GM12878 (cell line): ENCODE measurements around the gene CCDC149. TPM values are rescaled to one million over a fixed set of nuclear protein-coding genes. Genes with fewer than 3 reads are reported as not detected.

Experiments
- ATAC-seq: fragments of 200-7000 bp; cut with Tn5 transposase; 3 replicates; pipeline ENCODE4 v1.9.1; 2020; ENCODE audit warnings: mild to moderate bottlenecking, moderate library complexity
- BruUV-seq: library from RNA; stranded (reverse); fragments of 400-500 nt; replicated peaks from 2 replicates; lab custom pipeline; 2021; lab: Mats Ljungman, UMichigan
- CTCF ChIA-PET: fragments of 300-600 bp; sonication (Branson Sonifier 250); formaldehyde crosslinking; extraction: SDS; loops from one replicate; lab custom pipeline; 2021; ENCODE audit warnings: inconsistent platforms; lab: Yijun Ruan, JAX
- POLR2A ChIA-PET: fragments of 350-600 bp; formaldehyde crosslinking; extraction: SDS; loops from one replicate; lab custom pipeline; 2021; ENCODE audit warnings: inconsistent platforms; lab: Charles Lee
- RAD21 ChIA-PET: fragments of 300-600 bp; sonication (Branson Sonifier 250); formaldehyde crosslinking; loops from one replicate; lab custom pipeline; 2023; ENCODE audit warnings: antibody characterized with exemption; ENCODE audit not compliant: unreplicated experiment; lab: Charles Lee
- SMC1A ChIA-PET: fragments of 300-600 bp; sonication (Branson Sonifier 250); formaldehyde crosslinking; loops from one replicate; lab custom pipeline; 2023; ENCODE audit not compliant: unreplicated experiment, uncharacterized antibody; lab: Charles Lee
- DNase-seq: peaks from one replicate; pipeline ENCODE4 v3.0.0-alpha.2; 2011; ENCODE audit warnings: low read depth, low spot score
- FAIRE-seq: peaks from 3 replicates; lab custom pipeline; 2011; peaks lifted over from hg19 to GRCh38; lab: Jason Lieb, UNC
- H2AFZ ChIP-seq: 2 replicates; pipeline ENCODE4 v1.6.0; 2011; ENCODE audit warnings: low read depth, low read length, control low read depth; ENCODE audit not compliant: control insufficient read depth
- H3K27ac ChIP-seq: 2 replicates; pipeline ENCODE4 v1.5.1; 2011; ENCODE audit warnings: control low read depth; ENCODE audit not compliant: control insufficient read depth, insufficient read depth
- H3K27me3 ChIP-seq, 2 experiments: replicated peaks in 1 of 2; 2 replicates each; pipeline versions ENCODE4 v1.6.0 to v1.6.1; 2011; ENCODE audit warnings: low read length in 1 of 2; ENCODE audit not compliant: control insufficient read depth in 2 of 2, insufficient read depth in 2 of 2
- H3K36me3 ChIP-seq, 2 experiments: 2 replicates each; pipeline ENCODE4 v1.5.1; 2011; ENCODE audit warnings: low read length in 1 of 2; ENCODE audit not compliant: control insufficient read depth in 2 of 2, insufficient read depth in 2 of 2
- H3K4me1 ChIP-seq: 2 replicates; pipeline ENCODE4 v1.6.1; 2011; ENCODE audit warnings: mild to moderate bottlenecking, low read length, moderate library complexity, mixed read lengths; ENCODE audit not compliant: control insufficient read depth, insufficient read depth
- H3K4me2 ChIP-seq: 2 replicates; pipeline ENCODE4 v1.6.0; 2011; ENCODE audit warnings: control low read depth; ENCODE audit not compliant: control insufficient read depth, insufficient read depth
- H3K4me3 ChIP-seq: fragments of 200-600 bp; sonication (generic); 2 replicates; pipeline ENCODE4 v1.5.1; 2016
- H3K79me2 ChIP-seq: 2 replicates; pipeline ENCODE4 v1.6.0; 2011; ENCODE audit warnings: low read length; ENCODE audit not compliant: control insufficient read depth, insufficient read depth
- H3K9ac ChIP-seq: 2 replicates; pipeline ENCODE4 v1.8.0; 2011; ENCODE audit warnings: low read length, control low read depth, mixed read lengths; ENCODE audit not compliant: control insufficient read depth, insufficient read depth
- H3K9me3 ChIP-seq: replicated peaks from 3 replicates; pipeline ENCODE4 v1.5.1; 2011; ENCODE audit warnings: mild to moderate bottlenecking, low read length; ENCODE audit not compliant: control insufficient read depth, insufficient read depth
- H4K20me1 ChIP-seq: 2 replicates; pipeline ENCODE4 v1.6.0; 2011; ENCODE audit not compliant: control insufficient read depth, insufficient read depth
- CREB1 ChIP-seq: IDR thresholded peaks from 2 replicates; pipeline ENCODE4 v1.6.1; 2012; ENCODE audit warnings: low read depth, mild to moderate bottlenecking, inconsistent platforms
- ESRRA ChIP-seq: IDR thresholded peaks from 2 replicates; pipeline ENCODE4 v1.6.1; 2012; ENCODE audit warnings: mild to moderate bottlenecking, low read length, improper control_type of control experiment
- MYB ChIP-seq: fragments of 150-350 bp; IDR thresholded peaks from 2 replicates; pipeline ENCODE4 v1.6.1; 2014; ENCODE audit warnings: mild to moderate bottlenecking, low read depth, low read length, borderline replicate concordance
- NKRF ChIP-seq: fragments of 450-650 bp; conservative IDR thresholded peaks from 2 replicates; pipeline ENCODE4 v1.6.1; 2017; ENCODE audit warnings: mild to moderate bottlenecking, moderate library complexity
- SIN3A ChIP-seq: IDR thresholded peaks from 2 replicates; pipeline ENCODE4 v1.6.1; 2012; ENCODE audit warnings: low read depth, low read length, improper control_type of control experiment
- SMAD5 ChIP-seq: IDR thresholded peaks from 2 replicates; pipeline ENCODE4 v1.6.1; 2016; ENCODE audit warnings: antibody characterized with exemption, low read depth
- SRF ChIP-seq, 2 experiments: IDR thresholded peaks; 2 replicates each; pipeline ENCODE4 v1.6.1; 2011; ENCODE audit warnings: low read depth in 2 of 2, low read length in 2 of 2, mild to moderate bottlenecking in 1 of 2, moderate library complexity in 1 of 2
- STAT1 ChIP-seq: fragments of 450-650 bp; conservative IDR thresholded peaks from 2 replicates; pipeline ENCODE4 v1.6.1; 2014; ENCODE audit warnings: antibody characterized with exemption, mild to moderate bottlenecking
- TAF1 ChIP-seq: IDR thresholded peaks from 2 replicates; pipeline ENCODE4 v1.6.1; 2011; ENCODE audit warnings: mild to moderate bottlenecking, low read depth, low read length, borderline replicate concordance
- USF2 ChIP-seq: IDR thresholded peaks from 2 replicates; pipeline ENCODE4 v1.6.1; 2011; ENCODE audit warnings: low read depth, low read length, improper control_type of control experiment, borderline replicate concordance
- YBX1 ChIP-seq: fragments of 450-650 bp; IDR thresholded peaks from 2 replicates; pipeline ENCODE4 v1.6.1; 2016; ENCODE audit warnings: antibody characterized with exemption
- ZBED1 ChIP-seq: IDR thresholded peaks from 2 replicates; pipeline ENCODE4 v1.6.1; 2016; ENCODE audit warnings: borderline replicate concordance
- ZNF384 ChIP-seq: IDR thresholded peaks from 2 replicates; pipeline ENCODE4 v1.6.1; 2012; ENCODE audit warnings: low read depth, mild to moderate bottlenecking, low read length, improper control_type of control experiment, borderline replicate concordance
- WGBS: methylation state at CpG from one replicate; pipeline ENCODE4 v1.1.6; 2016; ENCODE audit warnings: low lambda C conversion rate; ENCODE audit not compliant: insufficient replicate concordance, insufficient coverage; ENCODE audit errors: missing lambda C conversion rate; 5-methylcytosine and 5-hydroxymethylcytosine counted together
- in situ Hi-C: fragments of 300-500 bp; cut with MboI; formaldehyde crosslinking; loops from 9 replicates; pipeline ENCODE4 v1.14.3; 2018; ENCODE audit warnings: mixed read lengths
- intact Hi-C: fragments of 100-400 bp; cut with micrococcal nuclease; formaldehyde crosslinking; loops from one replicate; pipeline ENCODE4 v1.14.2; 2022; ENCODE audit not compliant: unreplicated experiment
- polyA plus RNA-seq, 11 experiments: library from polyadenylated mRNA; depleted of rRNA in 4 of 11; unstranded in 6 of 11; stranded (reverse) in 5 of 11; fragments of >200 nt; fragmentation: Nextera tagmentation in 4 of 11; fragmentation: Illumina TruSeq in 1 of 11; extraction: Ambion mirVana in 4 of 11; extraction: Trizol in 1 of 11; gene quantifications; 1 replicate in 1 of 11; 2 replicates in 10 of 11; pipeline versions ENCODE4 v1.2.1 to v1.2.3, GENCODE V29; 2011 to 2016; ENCODE audit warnings: inconsistent platforms in 2 of 11, missing spikeins in 2 of 11, low read depth in 1 of 11
- total RNA-seq, 4 experiments: library from RNA; depleted of rRNA in 3 of 4; stranded (reverse); fragments of >200 nt in 3 of 4; fragmentation: Illumina TruSeq in 1 of 4; extraction: Trizol in 1 of 4; gene quantifications; 2 replicates each; pipeline versions ENCODE4 v1.2.1 to v1.2.3, GENCODE V29; 2013 to 2021
- TF ChIP-seq, protein P1 (sequence below): fragments of 450-650 bp; IDR thresholded peaks from 2 replicates; pipeline ENCODE4 v1.6.1; 2017; ENCODE audit warnings: mild to moderate bottlenecking, moderate library complexity

CCDC149 gene
- total and polyA plus RNA-seq, 10 of the 15 experiments (the other 5 are each of a cell fraction or from before 2014, with no cell fraction given) = 0.03 to 0.04 (median 0.04) TPM; not detected in 7

GRCh38 chr4:24778464-24779225, 134.2 kb downstream of the CCDC149 start:
- H3K9me3 ChIP-seq = no peaks in the 10 kb centered on the region
- no peak for TF ChIP-seq ZNF384
- no peak for TF ChIP-seq SMAD5
- no peak for TF ChIP-seq CREB1
- TF ChIP-seq YBX1 = no peak
- TF ChIP-seq TAF1 = no peak
- TF ChIP-seq MYB = no peak
- no peak for TF ChIP-seq SRF (IDR thresholded peaks at IDR 0.05; ENCODE audit: low read depth in 2 of 2, low read length in 2 of 2)
- TF ChIP-seq STAT1 = no peak
- TF ChIP-seq ZBED1 = no peak
- no peak for TF ChIP-seq SIN3A
- TF ChIP-seq, protein P1, sequence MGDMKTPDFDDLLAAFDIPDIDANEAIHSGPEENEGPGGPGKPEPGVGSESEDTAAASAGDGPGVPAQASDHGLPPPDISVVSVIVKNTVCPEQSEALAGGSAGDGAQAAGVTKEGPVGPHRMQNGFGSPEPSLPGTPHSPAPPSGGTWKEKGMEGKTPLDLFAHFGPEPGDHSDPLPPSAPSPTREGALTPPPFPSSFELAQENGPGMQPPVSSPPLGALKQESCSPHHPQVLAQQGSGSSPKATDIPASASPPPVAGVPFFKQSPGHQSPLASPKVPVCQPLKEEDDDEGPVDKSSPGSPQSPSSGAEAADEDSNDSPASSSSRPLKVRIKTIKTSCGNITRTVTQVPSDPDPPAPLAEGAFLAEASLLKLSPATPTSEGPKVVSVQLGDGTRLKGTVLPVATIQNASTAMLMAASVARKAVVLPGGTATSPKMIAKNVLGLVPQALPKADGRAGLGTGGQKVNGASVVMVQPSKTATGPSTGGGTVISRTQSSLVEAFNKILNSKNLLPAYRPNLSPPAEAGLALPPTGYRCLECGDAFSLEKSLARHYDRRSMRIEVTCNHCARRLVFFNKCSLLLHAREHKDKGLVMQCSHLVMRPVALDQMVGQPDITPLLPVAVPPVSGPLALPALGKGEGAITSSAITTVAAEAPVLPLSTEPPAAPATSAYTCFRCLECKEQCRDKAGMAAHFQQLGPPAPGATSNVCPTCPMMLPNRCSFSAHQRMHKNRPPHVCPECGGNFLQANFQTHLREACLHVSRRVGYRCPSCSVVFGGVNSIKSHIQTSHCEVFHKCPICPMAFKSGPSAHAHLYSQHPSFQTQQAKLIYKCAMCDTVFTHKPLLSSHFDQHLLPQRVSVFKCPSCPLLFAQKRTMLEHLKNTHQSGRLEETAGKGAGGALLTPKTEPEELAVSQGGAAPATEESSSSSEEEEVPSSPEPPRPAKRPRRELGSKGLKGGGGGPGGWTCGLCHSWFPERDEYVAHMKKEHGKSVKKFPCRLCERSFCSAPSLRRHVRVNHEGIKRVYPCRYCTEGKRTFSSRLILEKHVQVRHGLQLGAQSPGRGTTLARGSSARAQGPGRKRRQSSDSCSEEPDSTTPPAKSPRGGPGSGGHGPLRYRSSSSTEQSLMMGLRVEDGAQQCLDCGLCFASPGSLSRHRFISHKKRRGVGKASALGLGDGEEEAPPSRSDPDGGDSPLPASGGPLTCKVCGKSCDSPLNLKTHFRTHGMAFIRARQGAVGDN = no peak
- no peak for TF ChIP-seq NKRF
- no peak for TF ChIP-seq ESRRA
- no peak for TF ChIP-seq USF2
- no TSS peak for BruUV-seq
- ATAC-seq (no peak), DNase-seq (no peak), FAIRE-seq (no peak)
- ChIA-PET SMC1A (no interaction called here), CTCF (no interaction called here), RAD21 (no interaction called here), POLR2A (no interaction called here)
- no peak overlapping the region for H2AFZ ChIP-seq
- H3K4me3 ChIP-seq = no peak overlapping the region
- intact Hi-C loops = no loop called here
- no peaks in the 10 kb centered on the region for H3K27me3 ChIP-seq
- H3K4me2 ChIP-seq = no peak overlapping the region
- no peaks in the 10 kb centered on the region for H4K20me1 ChIP-seq
- WGBS = 21% methylated on average over 3 of the region's 3 CpGs
- no peak overlapping the region for H3K9ac ChIP-seq
- in situ Hi-C loops = no loop called here
- H3K27ac ChIP-seq = no peak overlapping the region
- H3K4me1 ChIP-seq = no peaks in the 10 kb centered on the region
- no peaks in the 10 kb centered on the region for H3K36me3 ChIP-seq
- H3K79me2 ChIP-seq = no peaks in the 10 kb centered on the region
